HEK293 (cell line): ENCODE data around the gene CTNNBL1.
A peak's percentile ranks its signal among the peaks of the same experiment; 100 is the strongest.

Experiments
- CTCF ChIA-PET: fragments of 350-600 bp; formaldehyde crosslinking; extraction: SDS; loops from one replicate; lab custom pipeline; 2021; ENCODE audit warnings: antibody characterized with exemption; lab: Yijun Ruan, JAX
- POLR2A ChIA-PET: fragments of 300-600 bp; formaldehyde crosslinking; extraction: SDS; loops from one replicate; lab custom pipeline; 2020; ENCODE audit warnings: antibody characterized with exemption, inconsistent platforms; lab: Yijun Ruan, JAX
- H3K27ac ChIP-seq: fragments of 200-500 bp; sonication (Bioruptor generic); 2 replicates; pipeline ENCODE4 v1.5.1; 2014; ENCODE audit warnings: low read depth, low read length, control low read depth, inconsistent platforms; ENCODE audit errors: extremely low read depth
- H3K36me3 ChIP-seq, 2 experiments: fragments of 200-500 bp in 1 of 2; sonication (Bioruptor generic) in 1 of 2; 1 replicate in 1 of 2; 2 replicates in 1 of 2; pipeline ENCODE4 v1.5.1; 2014 to 2017; ENCODE audit warnings: inconsistent platforms in 2 of 2, low read length in 2 of 2; ENCODE audit not compliant: control insufficient read depth in 2 of 2, insufficient read depth in 1 of 2
- H3K4me1 ChIP-seq: fragments of 200-500 bp; sonication (Bioruptor generic); 2 replicates; pipeline ENCODE4 v1.5.1; 2014; ENCODE audit warnings: mild to moderate bottlenecking, low read length, inconsistent platforms; ENCODE audit not compliant: control insufficient read depth, insufficient read depth
- H3K4me3 ChIP-seq: 2 replicates; pipeline ENCODE4 v1.5.1; 2011; ENCODE audit warnings: low read depth, mild to moderate bottlenecking, control low read depth, low read length, moderate library complexity
- H3K9me3 ChIP-seq: fragments of 200-500 bp; sonication (Bioruptor generic); 2 replicates; pipeline ENCODE4 v1.5.1; 2014; ENCODE audit warnings: low read depth, low read length, inconsistent platforms; ENCODE audit not compliant: control insufficient read depth, insufficient read depth
- IKZF3 ChIP-seq: fragments of 450-650 bp; IDR thresholded peaks from 2 replicates; pipeline ENCODE4 v1.5.0; 2018; ENCODE audit warnings: missing biosample characterization, mild to moderate bottlenecking, missing genetic modification characterization, moderate library complexity
- PRDM6 ChIP-seq: fragments of 450-650 bp; formaldehyde crosslinking; IDR thresholded peaks from 2 replicates; pipeline ENCODE4 v1.5.1; 2017; ENCODE audit warnings: missing biosample characterization, missing genetic modification characterization
- YY2 ChIP-seq: fragments of 450-650 bp; formaldehyde crosslinking; IDR thresholded peaks from 2 replicates; pipeline ENCODE4 v1.5.1; 2016; ENCODE audit warnings: missing biosample characterization, missing genetic modification characterization
- ZBTB20 ChIP-seq: fragments of 450-650 bp; formaldehyde crosslinking; IDR thresholded peaks from 2 replicates; pipeline ENCODE4 v1.5.1; 2016; ENCODE audit warnings: missing biosample characterization, missing genetic modification characterization
- ZBTB7A ChIP-seq: fragments of 450-650 bp; formaldehyde crosslinking; IDR thresholded peaks from 2 replicates; pipeline ENCODE4 v1.5.1; 2016; ENCODE audit warnings: low read depth, missing biosample characterization, missing genetic modification characterization
- ZBTB8A ChIP-seq: fragments of 450-650 bp; formaldehyde crosslinking; IDR thresholded peaks from 2 replicates; pipeline ENCODE4 v1.5.1; 2016; ENCODE audit warnings: missing biosample characterization, missing genetic modification characterization
- ZNF140 ChIP-seq: fragments of 450-650 bp; formaldehyde crosslinking; IDR thresholded peaks from 2 replicates; pipeline ENCODE4 v1.5.1; 2016; ENCODE audit warnings: missing biosample characterization, missing genetic modification characterization
- ZNF266 ChIP-seq: fragments of 450-650 bp; formaldehyde crosslinking; IDR thresholded peaks from 2 replicates; pipeline ENCODE4 v1.5.1; 2016; ENCODE audit warnings: missing biosample characterization, missing genetic modification characterization, low read depth
- ZNF335 ChIP-seq: fragments of 450-650 bp; formaldehyde crosslinking; conservative IDR thresholded peaks from 2 replicates; pipeline ENCODE4 v1.5.1; 2016; ENCODE audit warnings: missing biosample characterization, missing genetic modification characterization
- ZNF354C ChIP-seq: fragments of 450-650 bp; formaldehyde crosslinking; IDR thresholded peaks from 2 replicates; pipeline ENCODE4 v1.5.1; 2016; ENCODE audit warnings: missing biosample characterization, missing genetic modification characterization, low read depth, borderline replicate concordance
- ZNF398 ChIP-seq: fragments of 450-650 bp; formaldehyde crosslinking; IDR thresholded peaks from 2 replicates; pipeline ENCODE4 v1.5.1; 2017; ENCODE audit warnings: missing biosample characterization, missing genetic modification characterization
- ZNF544 ChIP-seq: fragments of 450-650 bp; formaldehyde crosslinking; IDR thresholded peaks from 2 replicates; pipeline ENCODE4 v1.5.0; 2017; ENCODE audit warnings: missing biosample characterization, missing genetic modification characterization
- ZNF623 ChIP-seq: fragments of 450-650 bp; formaldehyde crosslinking; IDR thresholded peaks from 2 replicates; pipeline ENCODE4 v1.5.1; 2016; ENCODE audit warnings: missing biosample characterization, missing genetic modification characterization
- ZNF76 ChIP-seq: fragments of 450-650 bp; formaldehyde crosslinking; IDR thresholded peaks from 2 replicates; pipeline ENCODE4; 2016; ENCODE audit warnings: low read depth, missing biosample characterization, missing genetic modification characterization, borderline replicate concordance
- TF ChIP-seq, protein P1 (sequence below): fragments of 450-650 bp; formaldehyde crosslinking; conservative IDR thresholded peaks from 2 replicates; pipeline ENCODE4 v1.5.1; 2016; ENCODE audit warnings: low read depth, missing biosample characterization, missing genetic modification characterization
- TF ChIP-seq, protein P2 (sequence below): fragments of 450-650 bp; formaldehyde crosslinking; IDR thresholded peaks from 2 replicates; pipeline ENCODE4 v1.5.1; 2016; ENCODE audit warnings: missing biosample characterization, missing genetic modification characterization
- TF ChIP-seq, protein P3 (sequence below): fragments of 450-650 bp; formaldehyde crosslinking; IDR thresholded peaks from 2 replicates; pipeline ENCODE4 v1.5.1; 2016; ENCODE audit warnings: missing biosample characterization, missing genetic modification characterization

The CTNNBL1 gene

GRCh38 chr20:37903317-37904007 is 209.6 kb downstream of the CTNNBL1 start (continued):
- TF ChIP-seq ZBTB8A (tag by site-specific recombination) (peak; percentile 8; the same call in 1 of the 2 replicates), ZBTB20 (peak; percentile 27; the same call in 1 of the 2 replicates), ZNF398 (tag by site-specific recombination) (no peak), IKZF3 (tag by site-specific recombination) (no peak)

- Histone ChIP-seq H3K27ac (no peak overlapping the region), H3K4me1 (peaks cover 9% of the 10 kb centered on the region), H3K9me3 (no peaks in the 10 kb centered on the region), H3K36me3 (no peaks in the 10 kb centered on the region), H3K4me3 (no peak overlapping the region)
- TF ChIP-seq ZNF544 (tag by site-specific recombination) (no peak), ZNF76 (tag by site-specific recombination) (no peak), ZNF623 (tag by site-specific recombination) (no peak), ZBTB7A (tag by site-specific recombination) (no peak), ZNF140 (no peak), ZNF266 (tag by site-specific recombination) (no peak), YY2 (tag by site-specific recombination) (no peak), ZNF335 (tag by site-specific recombination) (no peak), PRDM6 (no peak), ZNF354C (tag by site-specific recombination) (no peak)
- TF ChIP-seq, protein P1, sequence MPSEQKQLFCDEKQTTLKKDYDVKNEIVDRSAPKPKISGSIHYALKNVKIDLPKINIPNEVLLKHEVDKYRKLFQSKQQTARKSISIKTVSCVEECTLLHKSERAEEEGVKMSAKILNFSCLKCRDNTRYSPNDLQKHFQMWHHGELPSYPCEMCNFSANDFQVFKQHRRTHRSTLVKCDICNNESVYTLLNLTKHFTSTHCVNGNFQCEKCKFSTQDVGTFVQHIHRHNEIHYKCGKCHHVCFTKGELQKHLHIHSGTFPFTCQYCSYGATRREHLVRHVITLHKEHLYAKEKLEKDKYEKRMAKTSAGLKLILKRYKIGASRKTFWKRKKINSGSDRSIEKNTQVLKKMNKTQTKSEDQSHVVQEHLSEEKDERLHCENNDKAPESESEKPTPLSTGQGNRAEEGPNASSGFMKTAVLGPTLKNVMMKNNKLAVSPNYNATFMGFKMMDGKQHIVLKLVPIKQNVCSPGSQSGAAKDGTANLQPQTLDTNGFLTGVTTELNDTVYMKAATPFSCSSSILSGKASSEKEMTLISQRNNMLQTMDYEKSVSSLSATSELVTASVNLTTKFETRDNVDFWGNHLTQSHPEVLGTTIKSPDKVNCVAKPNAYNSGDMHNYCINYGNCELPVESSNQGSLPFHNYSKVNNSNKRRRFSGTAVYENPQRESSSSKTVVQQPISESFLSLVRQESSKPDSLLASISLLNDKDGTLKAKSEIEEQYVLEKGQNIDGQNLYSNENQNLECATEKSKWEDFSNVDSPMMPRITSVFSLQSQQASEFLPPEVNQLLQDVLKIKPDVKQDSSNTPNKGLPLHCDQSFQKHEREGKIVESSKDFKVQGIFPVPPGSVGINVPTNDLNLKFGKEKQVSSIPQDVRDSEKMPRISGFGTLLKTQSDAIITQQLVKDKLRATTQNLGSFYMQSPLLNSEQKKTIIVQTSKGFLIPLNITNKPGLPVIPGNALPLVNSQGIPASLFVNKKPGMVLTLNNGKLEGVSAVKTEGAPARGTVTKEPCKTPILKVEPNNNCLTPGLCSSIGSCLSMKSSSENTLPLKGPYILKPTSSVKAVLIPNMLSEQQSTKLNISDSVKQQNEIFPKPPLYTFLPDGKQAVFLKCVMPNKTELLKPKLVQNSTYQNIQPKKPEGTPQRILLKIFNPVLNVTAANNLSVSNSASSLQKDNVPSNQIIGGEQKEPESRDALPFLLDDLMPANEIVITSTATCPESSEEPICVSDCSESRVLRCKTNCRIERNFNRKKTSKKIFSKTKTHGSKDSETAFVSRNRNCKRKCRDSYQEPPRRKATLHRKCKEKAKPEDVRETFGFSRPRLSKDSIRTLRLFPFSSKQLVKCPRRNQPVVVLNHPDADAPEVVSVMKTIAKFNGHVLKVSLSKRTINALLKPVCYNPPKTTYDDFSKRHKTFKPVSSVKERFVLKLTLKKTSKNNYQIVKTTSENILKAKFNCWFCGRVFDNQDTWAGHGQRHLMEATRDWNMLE (tag by site-specific recombination): no peak
- TF ChIP-seq, protein P2, sequence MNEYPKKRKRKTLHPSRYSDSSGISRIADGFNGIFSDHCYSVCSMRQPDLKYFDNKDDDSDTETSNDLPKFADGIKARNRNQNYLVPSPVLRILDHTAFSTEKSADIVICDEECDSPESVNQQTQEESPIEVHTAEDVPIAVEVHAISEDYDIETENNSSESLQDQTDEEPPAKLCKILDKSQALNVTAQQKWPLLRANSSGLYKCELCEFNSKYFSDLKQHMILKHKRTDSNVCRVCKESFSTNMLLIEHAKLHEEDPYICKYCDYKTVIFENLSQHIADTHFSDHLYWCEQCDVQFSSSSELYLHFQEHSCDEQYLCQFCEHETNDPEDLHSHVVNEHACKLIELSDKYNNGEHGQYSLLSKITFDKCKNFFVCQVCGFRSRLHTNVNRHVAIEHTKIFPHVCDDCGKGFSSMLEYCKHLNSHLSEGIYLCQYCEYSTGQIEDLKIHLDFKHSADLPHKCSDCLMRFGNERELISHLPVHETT: no peak
- TF ChIP-seq, protein P3, sequence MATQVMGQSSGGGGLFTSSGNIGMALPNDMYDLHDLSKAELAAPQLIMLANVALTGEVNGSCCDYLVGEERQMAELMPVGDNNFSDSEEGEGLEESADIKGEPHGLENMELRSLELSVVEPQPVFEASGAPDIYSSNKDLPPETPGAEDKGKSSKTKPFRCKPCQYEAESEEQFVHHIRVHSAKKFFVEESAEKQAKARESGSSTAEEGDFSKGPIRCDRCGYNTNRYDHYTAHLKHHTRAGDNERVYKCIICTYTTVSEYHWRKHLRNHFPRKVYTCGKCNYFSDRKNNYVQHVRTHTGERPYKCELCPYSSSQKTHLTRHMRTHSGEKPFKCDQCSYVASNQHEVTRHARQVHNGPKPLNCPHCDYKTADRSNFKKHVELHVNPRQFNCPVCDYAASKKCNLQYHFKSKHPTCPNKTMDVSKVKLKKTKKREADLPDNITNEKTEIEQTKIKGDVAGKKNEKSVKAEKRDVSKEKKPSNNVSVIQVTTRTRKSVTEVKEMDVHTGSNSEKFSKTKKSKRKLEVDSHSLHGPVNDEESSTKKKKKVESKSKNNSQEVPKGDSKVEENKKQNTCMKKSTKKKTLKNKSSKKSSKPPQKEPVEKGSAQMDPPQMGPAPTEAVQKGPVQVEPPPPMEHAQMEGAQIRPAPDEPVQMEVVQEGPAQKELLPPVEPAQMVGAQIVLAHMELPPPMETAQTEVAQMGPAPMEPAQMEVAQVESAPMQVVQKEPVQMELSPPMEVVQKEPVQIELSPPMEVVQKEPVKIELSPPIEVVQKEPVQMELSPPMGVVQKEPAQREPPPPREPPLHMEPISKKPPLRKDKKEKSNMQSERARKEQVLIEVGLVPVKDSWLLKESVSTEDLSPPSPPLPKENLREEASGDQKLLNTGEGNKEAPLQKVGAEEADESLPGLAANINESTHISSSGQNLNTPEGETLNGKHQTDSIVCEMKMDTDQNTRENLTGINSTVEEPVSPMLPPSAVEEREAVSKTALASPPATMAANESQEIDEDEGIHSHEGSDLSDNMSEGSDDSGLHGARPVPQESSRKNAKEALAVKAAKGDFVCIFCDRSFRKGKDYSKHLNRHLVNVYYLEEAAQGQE: no peak
- POLR2A ChIA-PET: no interaction called here
- CTCF ChIA-PET: no interaction called here
Observed at GRCh38 chr20:37904008-37904642, 210.3 kb downstream of the CTNNBL1 start.
